Measurements from ENCODE around the gene EN1.
A peak's percentile ranks its signal among the peaks of the same experiment; 100 is the strongest.

The EN1 gene

GRCh38 chr2:118855451-118856279 lies 8.2 kb upstream of the EN1 start:
- DNase-seq = peak; percentile 83

- DNase-seq = no peak
These were observed 7.3 kb upstream of the EN1 start for GRCh38 chr2:118854507-118855345.

- no peak for DNase-seq
These were observed 6.3 kb upstream of the EN1 start for GRCh38 chr2:118853651-118854291.

- no peak for DNase-seq
These were observed 5.7 kb upstream of the EN1 start for GRCh38 chr2:118853129-118853640.

GRCh38 chr2:118852605-118853128 lies 5.2 kb upstream of the EN1 start:
- DNase-seq = no peak

GRCh38 chr2:118851650-118852049 lies 4.2 kb upstream of the EN1 start:
- DNase-seq = no peak

GRCh38 chr2:118850901-118851415 lies 3.5 kb upstream of the EN1 start:
- DNase-seq = no peak

GRCh38 chr2:118850168-118850900 lies 2.9 kb upstream of the EN1 start:
- no peak for DNase-seq

GRCh38 chr2:118849226-118850167 lies 2.0 kb upstream of the EN1 start:
- DNase-seq = no peak

GRCh38 chr2:118848381-118849225 lies 1.2 kb upstream of the EN1 start:
- no peak for DNase-seq

- DNase-seq = no peak
These were observed 319 bp upstream of the EN1 start for GRCh38 chr2:118847762-118848172.

GRCh38 chr2:118846442-118846952 lies 951 bp downstream of the EN1 start:
- no peak for DNase-seq

- DNase-seq = no peak
These were observed 1.7 kb downstream of the EN1 start for GRCh38 chr2:118845522-118846441.

GRCh38 chr2:118845005-118845521 lies 2.4 kb downstream of the EN1 start:
- no peak for DNase-seq

GRCh38 chr2:118844261-118845004 lies 3.0 kb downstream of the EN1 start:
- DNase-seq = no peak

- no peak for DNase-seq
These were observed 3.8 kb downstream of the EN1 start for GRCh38 chr2:118843483-118844132.
